BJ (cell line): Measurements from ENCODE around the gene TSSK3. TPM values are rescaled to one million over a fixed set of nuclear protein-coding genes. Genes with fewer than 3 reads are reported as not detected.

Experiments
- CTCF ChIA-PET: fragments of 350-600 bp; formaldehyde crosslinking; extraction: SDS; loops from one replicate; lab custom pipeline; 2021; ENCODE audit warnings: antibody characterized with exemption, inconsistent platforms; lab: Yijun Ruan, JAX
- POLR2A ChIA-PET: fragments of 300-600 bp; sonication (Branson Sonifier 250); formaldehyde crosslinking; extraction: SDS; loops from one replicate; lab custom pipeline; 2021; ENCODE audit warnings: antibody characterized with exemption; lab: Charles Lee
- DNase-seq: peaks from one replicate; pipeline ENCODE4 v3.0.0-alpha.2; 2011; ENCODE audit warnings: low read depth
- H3K27me3 ChIP-seq: 2 replicates; pipeline ENCODE4 v1.6.0; 2011; ENCODE audit warnings: low read length; ENCODE audit not compliant: control insufficient read depth, insufficient read depth
- H3K36me3 ChIP-seq: 2 replicates; pipeline ENCODE4 v1.5.1; 2011; ENCODE audit warnings: low read length; ENCODE audit not compliant: control insufficient read depth, insufficient read depth
- H3K4me3 ChIP-seq: 2 replicates; pipeline ENCODE4 v1.5.1; 2011; ENCODE audit warnings: low read depth, mild to moderate bottlenecking, control low read depth, low read length
- CTCF ChIP-seq: IDR thresholded peaks from 2 replicates; pipeline ENCODE4 v1.5.1; 2011; ENCODE audit warnings: low read depth, mild to moderate bottlenecking, control low read depth, inconsistent platforms, low read length, moderate library complexity; ENCODE audit not compliant: insufficient read depth
- polyA plus RNA-seq: library from polyadenylated mRNA; depleted of rRNA; stranded (reverse); fragments of >200 nt; gene quantifications from 2 replicates; pipeline ENCODE4 v1.2.3, GENCODE V29; 2011

The TSSK3 gene
- polyA plus RNA-seq, 1 experiment: 0.39 TPM

GRCh38 chr1:32327204-32327603, 35.1 kb upstream of the TSSK3 start:
- ChIA-PET CTCF (no interaction called here), POLR2A (no interaction called here)
- no peak for DNase-seq
- TF ChIP-seq CTCF: no peak
- Histone ChIP-seq H3K36me3 (peaks cover 23% of the 10 kb centered on the region), H3K27me3 (no peaks in the 10 kb centered on the region), H3K4me3 (no peak overlapping the region)

- H3K27me3 ChIP-seq: no peaks in the 10 kb centered on the region
- TF ChIP-seq CTCF: no peak
- ChIA-PET POLR2A (no interaction called here), CTCF (interaction anchor here (0.6 to 1.5 kb wide), 2 partner anchors 11 to 14 kb away, joined by 3 to 4 read pairs; no protein-coding TSS in a partner anchor)
- no peak overlapping the region for H3K4me3 ChIP-seq
- no peak for DNase-seq
- H3K36me3 ChIP-seq: peaks cover 27% of the 10 kb centered on the region
Measured at GRCh38 chr1:32329931-32330466, 32.3 kb upstream of the TSSK3 start.

DNA sequence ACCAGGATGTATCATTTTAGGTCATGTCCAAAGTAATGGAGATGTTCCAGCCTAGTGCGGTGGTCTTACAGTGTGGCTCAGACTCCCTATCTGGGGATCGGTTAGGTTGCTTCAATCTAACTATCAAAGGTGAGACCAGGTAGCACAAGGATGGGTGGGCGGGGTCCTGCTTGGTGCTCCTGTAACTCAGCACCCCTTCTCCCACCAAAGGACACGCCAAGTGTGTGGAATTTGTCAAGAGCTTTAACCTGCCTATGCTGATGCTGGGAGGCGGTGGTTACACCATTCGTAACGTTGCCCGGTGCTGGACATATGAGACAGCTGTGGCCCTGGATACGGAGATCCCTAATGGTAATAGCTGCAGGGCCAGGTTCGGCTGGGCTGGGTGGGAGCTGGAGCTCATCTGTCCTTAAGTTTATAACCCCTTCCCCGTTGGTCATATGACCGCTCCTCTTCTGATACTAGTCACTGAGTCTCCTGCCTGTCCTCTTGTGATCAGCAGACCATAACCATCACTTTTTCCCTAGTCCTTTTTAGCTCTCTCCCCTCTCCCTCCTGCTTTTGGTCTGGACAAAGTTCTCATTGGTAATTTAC, 31.7 kb upstream of the TSSK3 start:
- CTCF ChIA-PET: interaction anchor here (0.9 to 1.5 kb wide), 3 partner anchors 9 to 115 kb away, joined by 3 to 6 read pairs (median 4); no protein-coding TSS in a partner anchor
- POLR2A ChIA-PET: no interaction called here
- H3K27me3 ChIP-seq: no peaks in the 10 kb centered on the region
- peaks cover 27% of the 10 kb centered on the region for H3K36me3 ChIP-seq
- H3K4me3 ChIP-seq: no peak overlapping the region
- TF ChIP-seq CTCF: no peak
- DNase-seq: no peak

DNA sequence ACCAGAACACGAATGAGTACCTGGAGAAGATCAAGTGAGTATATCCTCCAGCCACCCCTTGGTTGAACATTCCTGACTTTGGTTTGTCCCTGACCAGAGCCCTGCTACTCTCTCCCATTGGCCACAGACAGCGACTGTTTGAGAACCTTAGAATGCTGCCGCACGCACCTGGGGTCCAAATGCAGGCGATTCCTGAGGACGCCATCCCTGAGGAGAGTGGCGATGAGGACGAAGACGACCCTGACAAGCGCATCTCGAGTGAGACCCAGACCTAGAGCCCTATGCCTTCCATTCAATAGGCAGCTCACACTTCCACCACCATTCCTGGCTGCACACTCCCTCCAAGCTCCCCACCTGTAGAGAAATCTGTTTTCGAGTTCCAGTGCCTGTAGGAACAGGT, 30.8 kb upstream of the TSSK3 start:
- H3K36me3 ChIP-seq: peaks cover 27% of the 10 kb centered on the region
- no peak for TF ChIP-seq CTCF
- no peak for DNase-seq
- H3K4me3 ChIP-seq: no peak overlapping the region
- ChIA-PET CTCF (interaction anchor here (0.9 to 1.5 kb wide), 3 partner anchors 10 to 116 kb away, joined by 3 to 6 read pairs (median 4); no protein-coding TSS in a partner anchor), POLR2A (interaction anchor here (0.5 kb wide), 1 partner anchor 904 kb away, joined by 3 read pairs; no protein-coding TSS in a partner anchor)
- H3K27me3 ChIP-seq: no peaks in the 10 kb centered on the region

DNA sequence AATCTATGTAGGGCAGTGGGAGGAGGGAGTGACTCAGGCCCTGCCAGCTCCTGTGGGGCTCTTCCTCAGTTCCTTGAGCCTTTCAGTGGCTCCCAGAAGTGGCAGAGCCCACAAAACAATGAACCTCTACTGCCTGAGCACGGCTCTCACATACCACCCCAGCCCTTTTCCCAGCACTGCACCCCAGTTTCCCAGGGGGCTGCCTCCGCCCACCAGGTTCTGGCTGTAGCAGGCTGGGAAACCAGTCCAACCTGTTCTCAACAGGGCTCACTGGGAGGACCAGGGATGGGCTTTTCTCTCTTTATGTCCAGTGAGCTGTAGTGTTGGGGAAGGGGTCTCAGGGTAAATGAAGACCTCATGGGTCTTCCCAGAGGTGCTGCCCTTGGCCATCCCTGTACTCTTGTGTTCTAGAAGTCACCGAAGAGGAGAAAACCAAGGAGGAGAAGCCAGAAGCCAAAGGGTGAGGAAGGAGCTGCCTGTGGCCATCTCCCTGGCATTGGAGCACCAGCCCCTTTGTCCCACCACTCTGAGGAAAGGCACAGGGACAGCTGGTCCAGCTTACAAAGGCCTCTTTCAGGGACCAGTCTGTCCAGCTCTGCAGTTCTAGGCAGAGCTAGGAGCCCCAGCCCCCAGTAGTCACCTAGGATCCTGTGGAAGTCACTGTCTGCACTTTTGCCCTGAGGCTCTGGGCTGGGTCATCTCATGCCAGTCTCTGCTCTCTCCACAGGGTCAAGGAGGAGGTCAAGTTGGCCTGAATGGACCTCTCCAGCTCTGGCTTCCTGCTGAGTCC, 29.9 kb upstream of the TSSK3 start:
- CTCF ChIA-PET: interaction anchor here (0.6 to 2.1 kb wide), 5 partner anchors 8 to 117 kb away, joined by 3 to 5 read pairs (median 3); no protein-coding TSS in a partner anchor
- Histone ChIP-seq H3K4me3 (no peak overlapping the region), H3K36me3 (peaks cover 21% of the 10 kb centered on the region), H3K27me3 (no peaks in the 10 kb centered on the region)
- no peak for DNase-seq
- no peak for TF ChIP-seq CTCF
- POLR2A ChIA-PET: interaction anchor here (0.5 kb wide), 1 partner anchor 905 kb away, joined by 3 read pairs; no protein-coding TSS in a partner anchor
